ENCODE results near the gene SMARCA4.

SMARCA4 gene

GRCh38 chr19:11034449-11035213 is 73.8 kb downstream of the SMARCA4 start:
- Histone ChIP-seq H3K23ac (ENCODE audit: low read length) (no peak overlapping the region), H4K8ac (ENCODE audit: low read depth, low read length) (no peak overlapping the region), H2BK15ac (replicated peaks; ENCODE audit: low read depth) (no peak overlapping the region), H3K9ac (ENCODE audit: low read length) (no peak overlapping the region), H2BK5ac (ENCODE audit: low read length) (no peak overlapping the region), H4K5ac (ENCODE audit: low read length) (no peak overlapping the region), H2BK120ac (ENCODE audit: low read depth, low read length) (no peak overlapping the region), H3K4me2 (ENCODE audit: low read length) (no peak overlapping the region), H3K18ac (ENCODE audit: low read length) (no peak overlapping the region), H3K4me3 (ENCODE audit: low read length) (no peak overlapping the region), H2AK5ac (ENCODE audit: low read length) (no peak overlapping the region), H3K56ac (ENCODE audit: low read length) (no peak overlapping the region), H3K27me3 (ENCODE audit: insufficient read depth, low read length, poor library complexity) (no peaks in the 10 kb centered on the region), H3K79me2 (ENCODE audit: control insufficient read depth, insufficient read depth, low read length) (no peaks in the 10 kb centered on the region), H3K4me1 (ENCODE audit: control insufficient read depth, low read depth, low read length) (no peaks in the 10 kb centered on the region), H3K36me3 (ENCODE audit: control insufficient read depth, insufficient read depth, low read length) (peaks cover 42% of the 10 kb centered on the region), H3K79me1 (ENCODE audit: low read length) (peaks cover 5% of the 10 kb centered on the region), H3K27ac (ENCODE audit: low read depth, low read length) (no peak overlapping the region), H3K4ac (ENCODE audit: low read depth, low read length) (no peak overlapping the region)
- WGBS (ENCODE audit: extremely low coverage, insufficient coverage, low lambda C conversion rate): no CpG with 5 or more reads among the region's 38 CpGs
- no peak for DNase-seq

GRCh38 chr19:11035441-11036377 is 74.9 kb downstream of the SMARCA4 start:
- Histone ChIP-seq H3K27me3 (ENCODE audit: insufficient read depth, low read length, poor library complexity) (no peaks in the 10 kb centered on the region), H2BK120ac (ENCODE audit: low read depth, low read length) (no peak overlapping the region), H3K4me1 (ENCODE audit: control insufficient read depth, low read depth, low read length) (no peaks in the 10 kb centered on the region), H3K4me3 (ENCODE audit: low read length) (no peak overlapping the region), H4K5ac (ENCODE audit: low read length) (no peak overlapping the region), H3K18ac (ENCODE audit: low read length) (no peak overlapping the region), H3K23ac (ENCODE audit: low read length) (no peak overlapping the region), H3K79me1 (ENCODE audit: low read length) (peaks cover 5% of the 10 kb centered on the region), H3K4me2 (ENCODE audit: low read length) (no peak overlapping the region), H3K56ac (ENCODE audit: low read length) (no peak overlapping the region), H2BK15ac (replicated peaks; ENCODE audit: low read depth) (no peak overlapping the region), H3K4ac (ENCODE audit: low read depth, low read length) (no peak overlapping the region), H2BK5ac (ENCODE audit: low read length) (no peak overlapping the region), H3K79me2 (ENCODE audit: control insufficient read depth, insufficient read depth, low read length) (no peaks in the 10 kb centered on the region), H3K27ac (ENCODE audit: low read depth, low read length) (no peak overlapping the region), H3K36me3 (ENCODE audit: control insufficient read depth, insufficient read depth, low read length) (peaks cover 36% of the 10 kb centered on the region), H3K9ac (ENCODE audit: low read length) (no peak overlapping the region), H2AK5ac (ENCODE audit: low read length) (no peak overlapping the region), H4K8ac (ENCODE audit: low read depth, low read length) (no peak overlapping the region)
- no CpG with 5 or more reads among the region's 15 CpGs for WGBS (ENCODE audit: extremely low coverage, insufficient coverage, low lambda C conversion rate)
- DNase-seq: peak; percentile 94

- H3K4ac ChIP-seq (ENCODE audit: low read depth, low read length): no peak overlapping the region
- no peak overlapping the region for H3K27ac ChIP-seq (ENCODE audit: low read depth, low read length)
- no peak overlapping the region for H2BK15ac ChIP-seq (replicated peaks; ENCODE audit: low read depth)
- no peak overlapping the region for H2AK5ac ChIP-seq (ENCODE audit: low read length)
- no peak overlapping the region for H4K5ac ChIP-seq (ENCODE audit: low read length)
- H4K8ac ChIP-seq (ENCODE audit: low read depth, low read length): no peak overlapping the region
- H3K56ac ChIP-seq (ENCODE audit: low read length): no peak overlapping the region
- H3K4me3 ChIP-seq (ENCODE audit: low read length): no peak overlapping the region
- no peaks in the 10 kb centered on the region for H3K27me3 ChIP-seq (ENCODE audit: insufficient read depth, low read length, poor library complexity)
- no peak overlapping the region for H3K9ac ChIP-seq (ENCODE audit: low read length)
- no peak overlapping the region for H3K18ac ChIP-seq (ENCODE audit: low read length)
- H3K79me2 ChIP-seq (ENCODE audit: control insufficient read depth, insufficient read depth, low read length): no peaks in the 10 kb centered on the region
- H3K4me1 ChIP-seq (ENCODE audit: control insufficient read depth, low read depth, low read length): no peaks in the 10 kb centered on the region
- no peak overlapping the region for H3K4me2 ChIP-seq (ENCODE audit: low read length)
- H3K23ac ChIP-seq (ENCODE audit: low read length): no peak overlapping the region
- no peak overlapping the region for H2BK120ac ChIP-seq (ENCODE audit: low read depth, low read length)
- peaks cover 25% of the 10 kb centered on the region for H3K36me3 ChIP-seq (ENCODE audit: control insufficient read depth, insufficient read depth, low read length)
- no peak overlapping the region for H2BK5ac ChIP-seq (ENCODE audit: low read length)
- WGBS (ENCODE audit: extremely low coverage, insufficient coverage, low lambda C conversion rate): no CpG with 5 or more reads among the region's 4 CpGs
- peaks cover 5% of the 10 kb centered on the region for H3K79me1 ChIP-seq (ENCODE audit: low read length)
- no peak for DNase-seq
Observed at GRCh38 chr19:11038511-11038910, 77.7 kb downstream of the SMARCA4 start.

- no peak overlapping the region for H3K56ac ChIP-seq (ENCODE audit: low read length)
- no peak overlapping the region for H2BK120ac ChIP-seq (ENCODE audit: low read depth, low read length)
- no CpG with 5 or more reads among the region's 33 CpGs for WGBS (ENCODE audit: extremely low coverage, insufficient coverage, low lambda C conversion rate)
- H4K8ac ChIP-seq (ENCODE audit: low read depth, low read length): no peak overlapping the region
- no peak for DNase-seq
- H3K9ac ChIP-seq (ENCODE audit: low read length): no peak overlapping the region
- no peak overlapping the region for H4K5ac ChIP-seq (ENCODE audit: low read length)
- peaks cover 15% of the 10 kb centered on the region for H3K36me3 ChIP-seq (ENCODE audit: control insufficient read depth, insufficient read depth, low read length)
- H3K27ac ChIP-seq (ENCODE audit: low read depth, low read length): no peak overlapping the region
- H3K4me1 ChIP-seq (ENCODE audit: control insufficient read depth, low read depth, low read length): no peaks in the 10 kb centered on the region
- H3K79me1 ChIP-seq (ENCODE audit: low read length): peaks cover 5% of the 10 kb centered on the region
- H2BK15ac ChIP-seq (replicated peaks; ENCODE audit: low read depth): no peak overlapping the region
- no peak overlapping the region for H3K23ac ChIP-seq (ENCODE audit: low read length)
- no peak overlapping the region for H2AK5ac ChIP-seq (ENCODE audit: low read length)
- H2BK5ac ChIP-seq (ENCODE audit: low read length): no peak overlapping the region
- no peaks in the 10 kb centered on the region for H3K79me2 ChIP-seq (ENCODE audit: control insufficient read depth, insufficient read depth, low read length)
- no peak overlapping the region for H3K4me3 ChIP-seq (ENCODE audit: low read length)
- H3K18ac ChIP-seq (ENCODE audit: low read length): no peak overlapping the region
- no peak overlapping the region for H3K4ac ChIP-seq (ENCODE audit: low read depth, low read length)
- no peaks in the 10 kb centered on the region for H3K27me3 ChIP-seq (ENCODE audit: insufficient read depth, low read length, poor library complexity)
- H3K4me2 ChIP-seq (ENCODE audit: low read length): no peak overlapping the region
Observed at GRCh38 chr19:11041194-11041593, 80.4 kb downstream of the SMARCA4 start.

- no peak overlapping the region for H4K5ac ChIP-seq (ENCODE audit: low read length)
- H3K36me3 ChIP-seq (ENCODE audit: control insufficient read depth, insufficient read depth, low read length): peaks cover 10% of the 10 kb centered on the region
- H3K4me1 ChIP-seq (ENCODE audit: control insufficient read depth, low read depth, low read length): no peaks in the 10 kb centered on the region
Observed at GRCh38 chr19:11041966-11042627, 81.3 kb downstream of the SMARCA4 start.

More at GRCh38 chr19:11041966-11042627, 81.3 kb downstream of the SMARCA4 start:
- H3K4me2 ChIP-seq (ENCODE audit: low read length): no peak overlapping the region
- no peak overlapping the region for H2AK5ac ChIP-seq (ENCODE audit: low read length)
- no peak overlapping the region for H3K27ac ChIP-seq (ENCODE audit: low read depth, low read length)
- WGBS (ENCODE audit: extremely low coverage, insufficient coverage, low lambda C conversion rate): no CpG with 5 or more reads among the region's 13 CpGs
- no peak overlapping the region for H3K56ac ChIP-seq (ENCODE audit: low read length)
- no peak overlapping the region for H3K4ac ChIP-seq (ENCODE audit: low read depth, low read length)
- no peak overlapping the region for H2BK5ac ChIP-seq (ENCODE audit: low read length)
- H3K27me3 ChIP-seq (ENCODE audit: insufficient read depth, low read length, poor library complexity): no peaks in the 10 kb centered on the region
- H3K9ac ChIP-seq (ENCODE audit: low read length): no peak overlapping the region
- peaks cover 1% of the 10 kb centered on the region for H3K79me1 ChIP-seq (ENCODE audit: low read length)
- H3K4me3 ChIP-seq (ENCODE audit: low read length): no peak overlapping the region
- no peak overlapping the region for H3K23ac ChIP-seq (ENCODE audit: low read length)
- no peak overlapping the region for H3K18ac ChIP-seq (ENCODE audit: low read length)
- H3K79me2 ChIP-seq (ENCODE audit: control insufficient read depth, insufficient read depth, low read length): no peaks in the 10 kb centered on the region
- no peak overlapping the region for H2BK15ac ChIP-seq (replicated peaks; ENCODE audit: low read depth)
- no peak for DNase-seq
- H2BK120ac ChIP-seq (ENCODE audit: low read depth, low read length): no peak overlapping the region
- no peak overlapping the region for H4K8ac ChIP-seq (ENCODE audit: low read depth, low read length)
